GM12801 (cell line): ENCODE data around the gene ATXN2.

Experiments used
- TF ChIP-seq, protein P1 (sequence below): IDR thresholded peaks from one replicate; pipeline ENCODE4 v1.5.1; 2011; ENCODE audit warnings: control low read depth; ENCODE audit not compliant: insufficient read length; ENCODE audit errors: extremely low read depth

ATXN2 gene

GRCh38 chr12:111606767-111607230, 7.7 kb upstream of the ATXN2 start:
- TF ChIP-seq, protein P1, sequence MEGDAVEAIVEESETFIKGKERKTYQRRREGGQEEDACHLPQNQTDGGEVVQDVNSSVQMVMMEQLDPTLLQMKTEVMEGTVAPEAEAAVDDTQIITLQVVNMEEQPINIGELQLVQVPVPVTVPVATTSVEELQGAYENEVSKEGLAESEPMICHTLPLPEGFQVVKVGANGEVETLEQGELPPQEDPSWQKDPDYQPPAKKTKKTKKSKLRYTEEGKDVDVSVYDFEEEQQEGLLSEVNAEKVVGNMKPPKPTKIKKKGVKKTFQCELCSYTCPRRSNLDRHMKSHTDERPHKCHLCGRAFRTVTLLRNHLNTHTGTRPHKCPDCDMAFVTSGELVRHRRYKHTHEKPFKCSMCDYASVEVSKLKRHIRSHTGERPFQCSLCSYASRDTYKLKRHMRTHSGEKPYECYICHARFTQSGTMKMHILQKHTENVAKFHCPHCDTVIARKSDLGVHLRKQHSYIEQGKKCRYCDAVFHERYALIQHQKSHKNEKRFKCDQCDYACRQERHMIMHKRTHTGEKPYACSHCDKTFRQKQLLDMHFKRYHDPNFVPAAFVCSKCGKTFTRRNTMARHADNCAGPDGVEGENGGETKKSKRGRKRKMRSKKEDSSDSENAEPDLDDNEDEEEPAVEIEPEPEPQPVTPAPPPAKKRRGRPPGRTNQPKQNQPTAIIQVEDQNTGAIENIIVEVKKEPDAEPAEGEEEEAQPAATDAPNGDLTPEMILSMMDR: no peak

DNA sequence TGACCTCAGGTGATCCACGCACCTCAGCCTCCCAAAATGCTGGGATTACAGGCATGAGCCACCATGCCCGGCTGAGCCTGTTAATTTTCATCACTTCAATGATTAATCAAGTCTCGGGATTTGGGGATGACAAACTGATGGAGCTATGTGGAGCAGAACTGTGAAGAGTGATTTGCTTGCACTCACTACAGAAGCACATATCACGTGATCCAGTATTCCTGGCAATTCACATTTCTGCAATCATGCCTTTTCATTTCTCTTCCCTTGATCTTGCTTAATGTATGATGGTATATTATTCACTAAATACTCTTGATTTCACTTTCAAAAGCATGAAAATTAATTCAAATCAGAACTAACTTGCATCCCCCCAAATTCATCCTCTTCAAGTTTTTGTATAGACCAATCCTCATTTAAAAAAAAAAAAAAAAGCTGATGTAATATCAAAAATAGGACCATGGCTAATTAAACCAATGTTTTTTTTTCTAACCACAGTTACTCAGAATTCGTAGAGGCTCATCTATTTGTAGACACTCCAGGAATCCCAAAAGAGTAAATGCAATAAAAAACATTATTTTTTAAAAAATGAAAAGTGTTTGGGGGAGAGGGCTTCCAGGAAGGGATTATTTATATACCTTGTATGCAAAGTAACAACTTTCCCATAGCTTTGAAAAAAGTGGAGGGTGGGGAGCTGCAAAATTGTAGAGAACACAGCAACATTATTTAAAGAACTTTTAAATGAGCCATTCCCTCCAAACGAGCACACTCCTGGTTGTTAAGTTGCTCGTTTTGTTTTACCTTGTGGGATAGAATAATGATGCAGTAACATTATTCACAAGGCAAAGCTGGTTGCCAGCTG, 7.0 kb upstream of the ATXN2 start:
- TF ChIP-seq, protein P1: no peak

DNA sequence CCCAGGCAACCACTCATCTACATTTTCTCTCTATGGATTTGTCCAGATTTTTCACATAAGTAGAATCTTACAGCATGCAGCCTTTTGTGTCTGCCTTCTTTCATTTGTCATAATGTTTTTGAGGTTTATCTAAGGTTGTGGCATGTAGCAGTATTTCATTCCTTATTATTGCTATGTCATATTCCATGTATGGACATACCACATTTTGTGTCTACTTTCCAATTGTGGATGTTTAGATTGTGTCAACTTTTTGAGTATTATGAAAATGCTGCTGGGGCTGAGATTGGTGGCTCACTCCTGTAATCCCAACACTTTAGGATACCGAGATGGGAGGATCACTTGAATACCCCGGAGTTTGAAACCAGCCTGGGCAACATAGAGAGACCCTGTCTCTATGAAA, 3.2 kb upstream of the ATXN2 start:
- TF ChIP-seq, protein P1: no peak

- TF ChIP-seq, protein P1: no peak
Measured at GRCh38 chr12:111600205-111600642, 1.1 kb upstream of the ATXN2 start.

DNA sequence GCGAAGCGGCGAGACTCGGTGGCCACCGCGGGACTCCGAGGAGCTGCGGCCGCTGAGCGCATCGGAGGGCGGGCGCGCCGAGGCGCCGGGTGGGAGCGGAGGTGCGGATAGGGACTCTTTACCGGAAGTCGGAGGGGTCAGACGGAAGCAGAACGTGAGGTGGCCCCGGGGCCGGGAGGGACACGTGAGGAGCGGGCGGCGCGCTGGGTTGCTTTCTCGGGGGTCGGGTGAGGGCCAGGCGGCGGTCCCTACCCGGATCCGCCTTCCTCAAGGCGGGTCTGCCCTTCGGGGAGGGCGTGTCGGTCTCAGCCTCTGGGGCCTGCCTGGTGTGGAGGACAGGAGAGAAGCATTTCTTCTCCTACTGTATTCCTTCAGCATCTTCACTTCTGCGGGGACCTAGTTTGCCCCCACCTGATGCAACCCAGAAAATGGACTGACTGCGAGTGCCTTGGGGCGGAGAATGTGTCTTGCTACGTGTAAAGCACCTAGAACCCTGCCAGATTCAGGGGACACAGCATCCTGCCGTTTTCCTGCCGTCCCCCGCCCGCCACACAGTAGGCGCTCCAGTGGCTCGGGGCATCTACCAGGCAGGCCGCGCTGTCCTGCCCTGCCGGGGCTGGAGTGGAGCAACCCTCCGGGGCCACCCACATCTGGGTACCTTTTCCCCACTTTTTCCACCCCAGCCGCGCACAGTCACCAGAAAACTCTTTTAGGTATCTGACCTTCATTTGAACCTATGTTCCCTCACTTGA, 514 bp upstream of the ATXN2 start:
- TF ChIP-seq, protein P1: no peak

- TF ChIP-seq, protein P1: no peak
Measured at GRCh38 chr12:111597831-111598636, 1.1 kb downstream of the ATXN2 start.
